ENCODE results near the gene CCNA2.

GRCh38 chr4:121824950-121825349 lies 1.3 kb upstream of the CCNA2 start:
- TF ChIP-seq CTCF (IDR thresholded peaks at IDR 0.05) (no peak), POLR2A (IDR thresholded peaks at IDR 0.05) (no peak)
